HG03060 (cell line): ENCODE results near the gene KLHL22.
"Not testable (repeated sequence)": the region's sequence is repeated elsewhere in the genome, so short reads cannot be mapped to it uniquely, and the experiment has no call there.

Source experiments
- ATAC-seq: cut with Tn5 transposase; IDR thresholded peaks from one replicate; pipeline ENCODE4 v1.9.1; 2021; ENCODE audit warnings: low read depth, moderate number of reproducible peaks; ENCODE audit not compliant: unreplicated experiment

Gene KLHL22

DNA sequence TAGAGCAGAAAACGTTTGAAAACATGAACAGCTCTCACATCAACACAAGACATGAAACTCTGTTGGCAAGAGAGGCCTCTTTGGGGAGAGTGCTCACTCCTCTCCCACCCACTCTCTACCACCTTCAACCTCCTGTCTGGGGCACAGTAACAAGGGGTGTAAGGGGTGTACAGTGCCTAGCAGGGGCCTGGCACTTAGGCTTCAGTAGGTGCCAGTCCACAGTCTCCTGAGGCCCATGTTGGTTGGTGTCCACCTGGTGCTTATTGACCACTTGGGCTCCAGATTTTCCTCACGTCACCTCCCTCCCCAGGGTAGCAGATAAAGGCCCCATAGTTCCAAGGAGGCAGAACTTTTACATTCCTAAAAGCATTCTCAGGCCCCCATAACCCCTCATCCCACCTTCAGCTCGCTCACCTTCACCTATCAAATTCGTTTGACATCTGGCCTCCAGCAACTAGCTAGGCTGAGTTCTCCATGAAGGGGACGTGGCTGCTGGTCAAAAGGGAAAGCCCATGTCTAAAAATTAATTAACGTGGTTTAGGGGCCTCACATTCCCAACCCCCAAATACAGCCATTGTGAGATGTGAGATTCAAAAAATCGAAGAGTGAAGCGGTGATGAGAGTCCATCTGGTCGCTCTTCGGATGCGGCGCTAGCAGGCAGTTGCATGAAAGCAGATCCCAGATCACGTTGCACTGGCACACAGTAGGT, 11.1 kb upstream of the KLHL22 start:
- ATAC-seq, result no peak

DNA sequence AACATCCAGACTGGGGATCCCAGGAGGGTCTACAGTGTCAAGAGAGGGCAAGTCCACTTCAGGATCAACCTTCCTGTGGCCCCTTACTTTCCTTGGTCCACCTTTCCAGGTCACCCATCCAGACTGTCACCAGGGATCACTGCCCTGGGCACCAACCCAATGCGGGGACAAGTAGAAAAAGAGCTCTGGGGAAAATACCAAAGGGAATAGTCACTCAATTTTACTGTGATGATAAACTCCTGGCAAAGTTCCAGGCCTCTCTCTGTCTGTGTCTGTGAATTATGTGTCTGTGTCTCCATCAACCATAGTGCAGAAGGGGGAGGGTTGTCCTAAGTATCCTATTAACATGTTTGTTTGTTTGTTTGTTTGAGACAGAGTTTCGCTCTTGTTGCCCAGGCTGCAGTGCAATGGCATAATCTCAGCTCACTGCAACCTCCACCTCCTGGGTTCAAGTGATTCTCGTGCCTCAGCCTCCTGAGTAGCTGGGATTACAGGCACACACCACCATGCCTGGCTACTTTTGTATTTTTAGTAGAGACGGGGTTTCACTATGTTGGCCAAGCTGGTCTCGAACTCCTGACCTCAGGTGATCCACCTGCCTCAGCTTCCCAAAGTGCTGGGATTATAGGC, 8.8 kb upstream of the KLHL22 start:
- not testable (repeated sequence) for ATAC-seq

DNA sequence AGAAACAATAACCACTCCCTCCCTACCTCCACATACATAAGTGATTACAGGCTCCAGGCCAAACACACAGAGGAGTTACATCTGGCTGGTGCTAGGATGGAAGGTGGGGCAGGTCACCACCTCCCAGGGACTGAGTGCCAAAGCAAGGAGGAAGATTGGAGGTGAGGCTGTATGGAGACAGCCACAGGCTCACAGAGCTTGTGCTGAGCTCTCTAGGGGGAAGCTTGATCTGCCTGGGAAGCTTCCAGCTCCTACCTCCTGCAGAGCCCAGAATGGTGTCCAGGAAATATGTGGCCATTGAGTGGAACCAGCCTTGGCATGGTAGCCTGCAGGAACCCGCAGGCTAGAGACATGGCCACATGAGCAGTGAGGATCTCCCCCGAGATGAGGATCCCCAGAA, 8.2 kb upstream of the KLHL22 start:
- no peak for ATAC-seq

DNA sequence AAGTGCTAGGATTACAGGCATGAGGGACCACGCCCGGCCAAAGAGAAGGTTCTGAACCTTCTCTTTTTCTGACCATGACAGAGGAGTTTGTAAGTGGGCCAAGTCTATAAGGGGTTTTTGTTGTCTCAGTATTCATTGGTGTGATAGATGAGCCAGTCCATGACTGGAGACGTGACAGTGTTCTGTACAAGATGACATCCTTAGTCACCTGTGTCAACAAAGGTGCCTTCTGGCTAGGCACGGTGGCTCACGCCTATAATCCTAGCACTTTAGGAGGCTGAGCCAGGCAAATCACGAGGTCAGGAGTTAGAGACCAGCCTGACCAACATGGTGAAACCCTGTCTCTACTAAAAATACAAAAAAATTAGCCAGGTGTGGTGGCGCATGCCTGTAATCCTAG, 4.2 kb upstream of the KLHL22 start:
- ATAC-seq, result no peak

DNA sequence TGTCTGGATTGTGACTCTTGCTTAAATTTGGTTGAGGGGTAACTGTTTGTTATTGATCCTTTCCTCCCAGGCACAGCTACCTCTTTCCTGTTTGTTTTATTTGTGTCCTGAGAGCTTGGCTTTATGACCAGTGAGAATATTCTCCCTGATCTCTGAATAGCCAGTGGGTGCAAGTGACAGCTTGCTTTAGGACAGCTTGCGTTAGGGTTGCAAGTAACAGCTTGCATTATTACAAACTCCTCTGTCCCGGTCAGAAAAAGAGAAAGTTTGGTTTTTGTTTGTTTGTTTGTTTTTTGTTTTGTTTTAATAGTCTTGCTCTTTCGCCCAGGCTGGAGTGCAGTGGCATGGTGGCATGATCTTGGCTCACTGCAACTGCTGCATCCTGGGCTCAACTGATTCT, 3.3 kb upstream of the KLHL22 start:
- ATAC-seq, result no peak

DNA sequence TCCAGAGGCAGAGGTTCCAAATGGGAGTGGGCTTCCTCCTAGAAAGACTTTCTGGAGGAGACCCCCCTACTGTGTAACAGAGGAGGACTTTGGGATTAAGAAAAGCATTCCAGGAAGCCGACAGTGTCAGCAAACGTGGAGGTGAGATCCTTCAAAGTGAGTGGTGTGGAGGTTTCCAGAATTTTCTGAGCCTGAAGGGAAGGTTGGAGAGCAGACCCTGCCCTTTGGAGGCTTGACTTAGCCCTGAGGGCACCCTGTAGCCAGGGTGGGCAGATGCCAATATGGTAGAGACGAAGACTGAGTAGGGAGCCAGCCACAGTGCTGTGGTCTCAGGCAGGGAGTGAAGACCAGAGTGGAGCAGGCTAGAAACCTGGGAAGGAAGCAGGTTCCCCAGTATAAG, 1.8 kb upstream of the KLHL22 start:
- no peak for ATAC-seq

DNA sequence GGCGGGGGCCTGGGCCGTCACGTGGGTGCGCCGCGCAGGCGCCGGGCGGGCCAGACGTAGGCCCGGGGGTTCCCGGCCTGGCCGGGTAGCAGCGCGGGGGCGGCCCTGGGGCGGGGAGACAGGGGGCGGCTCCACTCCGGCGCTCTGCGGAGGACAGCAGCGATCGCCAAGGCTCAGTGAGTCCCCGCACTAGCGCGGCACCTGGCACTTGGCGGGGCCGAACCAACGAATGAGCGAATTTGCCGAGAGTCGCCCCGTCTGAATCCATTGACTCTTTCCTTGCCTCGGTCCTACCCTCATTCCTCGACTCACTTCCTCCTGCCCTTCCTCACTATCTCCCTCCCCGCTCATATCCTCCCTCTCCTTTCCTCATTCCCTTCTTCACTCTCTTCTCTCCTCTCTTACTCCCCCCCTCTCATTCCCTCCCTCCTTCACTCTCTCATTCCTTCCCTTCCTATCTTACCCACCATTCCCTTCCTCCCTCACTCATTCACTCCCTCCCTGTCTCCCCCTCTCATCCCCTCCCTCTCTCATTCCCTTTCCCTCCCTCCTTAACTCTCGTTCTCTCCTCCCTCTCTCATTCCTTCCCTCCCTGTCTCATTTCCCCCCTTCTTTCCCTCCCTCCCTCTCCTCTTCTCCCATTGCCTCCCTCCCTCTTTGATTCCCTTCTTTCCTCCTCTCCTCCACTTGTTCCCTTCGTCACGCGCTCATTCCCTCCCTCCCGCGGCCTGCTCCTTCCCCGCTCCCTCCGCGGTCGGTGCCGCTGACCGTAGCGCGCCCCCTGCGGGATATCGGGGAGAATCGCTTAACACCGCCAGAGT, 476 bp upstream of the KLHL22 start:
- peak; percentile 38 for ATAC-seq

DNA sequence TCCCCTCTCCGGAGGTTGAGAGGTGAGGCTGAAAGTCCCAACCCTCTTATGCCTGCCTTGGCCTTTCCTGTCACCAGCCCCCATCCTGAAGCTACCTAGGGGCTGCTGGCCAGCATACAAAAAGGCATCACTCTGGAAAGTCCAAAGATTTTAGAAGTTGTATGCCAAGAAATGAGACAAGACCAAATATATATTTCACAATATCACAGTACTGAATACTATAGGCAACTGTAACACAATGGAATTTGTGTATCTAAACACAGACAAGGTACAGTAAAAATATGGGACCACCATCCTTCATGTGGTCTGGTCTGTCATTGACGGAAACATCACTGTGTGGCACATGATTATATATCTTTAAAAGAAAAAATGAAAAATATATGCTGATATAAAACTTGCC, 4.2 kb downstream of the KLHL22 start:
- no peak for ATAC-seq

DNA sequence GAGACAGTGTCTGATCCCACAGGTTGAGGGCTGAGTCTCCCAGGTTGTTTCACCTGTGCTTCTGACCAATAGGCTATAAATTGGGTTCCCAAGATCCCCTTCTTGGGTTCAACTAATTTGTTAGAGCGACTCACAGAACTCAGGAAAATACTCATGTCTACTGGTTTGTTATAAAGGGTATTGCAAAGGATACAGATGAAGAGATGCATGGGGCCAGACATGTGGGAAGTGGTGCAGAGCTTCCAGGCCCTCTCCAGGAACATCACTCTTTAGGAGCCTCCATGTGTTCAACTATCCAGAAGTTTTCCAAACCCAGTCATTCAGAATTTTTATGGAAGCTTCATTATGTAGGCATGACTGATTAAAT, 4.7 kb downstream of the KLHL22 start:
- ATAC-seq, result no peak

DNA sequence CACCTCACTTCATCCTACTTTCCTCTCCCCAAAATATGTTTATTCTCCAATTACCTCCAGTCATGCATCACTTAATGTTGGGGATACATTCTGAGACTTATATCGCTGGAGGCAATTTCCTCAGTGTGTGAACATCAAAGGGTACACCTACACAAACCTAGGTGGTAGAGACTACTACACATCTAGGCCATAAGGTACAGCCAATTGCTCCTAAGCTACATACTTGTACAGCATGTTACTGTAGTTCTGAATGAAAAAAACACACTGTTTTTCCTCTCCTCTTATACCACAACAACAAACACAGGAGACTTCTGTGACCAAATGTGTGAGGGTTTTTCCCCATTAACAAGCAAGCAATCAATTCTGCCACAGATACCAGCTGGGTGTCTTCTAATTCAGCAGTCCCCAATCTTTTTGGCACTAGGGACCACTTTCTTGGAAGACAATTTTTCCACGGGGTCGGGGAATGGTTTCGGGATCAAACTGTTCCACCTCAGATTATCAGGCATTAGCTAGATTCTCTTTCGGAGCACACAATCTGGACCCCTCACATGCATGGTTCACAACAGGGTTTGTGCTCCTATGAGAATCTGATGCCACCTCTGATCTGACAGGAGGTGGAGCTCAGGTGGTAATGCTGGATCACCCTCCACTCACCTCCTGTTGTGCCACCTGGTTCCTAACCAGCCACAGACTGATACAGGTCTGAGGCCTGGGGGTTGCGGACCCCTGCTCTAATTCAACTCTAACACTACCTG, 5.2 kb downstream of the KLHL22 start:
- no peak for ATAC-seq

DNA sequence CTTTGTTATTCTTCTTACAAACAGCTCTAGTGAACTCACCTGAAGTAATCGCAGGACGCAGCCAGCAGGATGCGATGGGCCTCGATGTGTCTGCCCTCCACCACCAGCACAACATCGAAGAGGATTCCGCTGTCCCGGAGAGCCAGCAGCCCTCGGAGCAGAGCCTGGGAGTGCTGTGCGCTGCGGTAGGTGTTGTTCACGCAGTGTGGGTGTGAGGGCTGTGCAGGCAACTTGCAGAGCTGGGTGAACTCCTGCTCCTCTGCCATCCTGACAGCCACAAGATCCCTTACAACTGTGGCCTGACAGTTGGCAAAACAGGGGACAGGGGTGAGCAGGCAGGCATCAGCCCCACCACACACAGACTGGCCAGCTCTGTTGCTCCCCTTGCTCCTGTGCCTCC, 6.6 kb downstream of the KLHL22 start:
- no peak for ATAC-seq

DNA sequence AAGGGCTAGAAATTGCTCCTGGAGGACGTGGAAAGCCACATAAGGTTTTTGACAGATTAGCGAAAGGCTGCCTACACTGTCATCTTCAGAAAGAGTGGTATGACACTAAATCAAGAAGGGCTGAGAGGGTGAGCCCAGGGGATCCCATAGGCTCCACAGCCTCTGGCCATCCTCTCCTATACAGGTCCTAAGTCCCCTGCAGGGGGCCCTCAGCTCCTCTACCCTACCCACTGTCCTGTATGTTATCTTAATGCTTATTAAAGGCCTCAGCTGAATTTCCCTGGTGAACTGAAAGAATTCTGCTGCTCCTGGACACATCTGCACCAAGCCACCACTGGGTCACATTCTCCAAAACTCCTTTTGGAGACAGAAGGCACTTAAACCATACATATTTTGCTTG, 7.9 kb downstream of the KLHL22 start:
- ATAC-seq, result no peak

DNA sequence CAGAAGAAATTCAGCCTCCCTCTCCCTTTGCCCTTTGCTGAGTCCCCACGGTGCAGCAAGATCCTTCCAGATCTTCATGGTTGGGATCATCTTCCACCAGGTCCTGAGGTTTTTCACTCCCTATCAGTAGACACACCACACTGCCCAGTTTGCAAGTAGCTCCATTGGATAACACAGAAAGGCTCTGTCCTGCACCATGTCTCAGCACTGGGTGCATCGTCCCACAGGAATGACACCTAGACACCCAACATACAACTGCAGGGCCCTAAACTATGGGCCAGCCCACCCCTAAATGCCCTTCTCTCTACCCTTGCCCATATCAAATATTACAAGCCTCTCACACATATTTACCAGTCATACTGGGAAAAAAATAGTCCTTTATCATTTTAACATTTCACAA, 9.4 kb downstream of the KLHL22 start:
- no peak for ATAC-seq

DNA sequence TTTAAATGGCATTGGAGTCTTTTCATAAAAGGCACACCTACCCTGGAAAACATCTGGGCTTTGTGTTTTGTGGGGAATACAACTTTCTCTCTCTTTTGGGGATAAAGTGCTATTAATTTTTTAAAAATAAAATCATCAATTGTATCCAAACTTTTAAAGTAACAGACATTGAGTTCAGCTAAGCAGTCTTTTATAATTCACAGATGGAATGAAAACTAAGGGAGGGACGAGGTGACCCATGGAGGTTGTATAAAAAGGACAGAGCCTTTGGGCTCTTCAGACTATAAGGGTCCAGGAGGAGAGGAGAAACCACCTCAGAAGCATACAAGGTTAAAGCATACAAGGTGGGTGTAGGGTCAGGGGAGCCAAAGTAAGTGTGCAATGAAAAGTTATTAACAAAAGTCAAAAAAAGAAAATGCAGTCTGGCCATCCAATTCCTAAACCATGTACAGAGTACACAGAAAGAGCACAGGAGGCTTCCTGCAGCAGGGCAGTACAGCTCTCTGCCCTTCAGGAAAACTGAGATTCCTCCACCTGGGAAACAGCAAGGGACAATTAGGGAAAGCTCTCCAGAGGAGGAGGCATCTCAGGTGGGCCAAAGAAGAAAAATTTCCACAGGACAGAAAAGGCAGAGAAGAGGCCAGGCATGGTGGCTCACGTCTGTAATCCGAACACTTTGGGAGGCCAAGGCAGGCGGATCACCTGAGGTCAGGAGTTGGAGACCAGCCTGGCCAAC, 10.5 kb downstream of the KLHL22 start:
- no peak for ATAC-seq

DNA sequence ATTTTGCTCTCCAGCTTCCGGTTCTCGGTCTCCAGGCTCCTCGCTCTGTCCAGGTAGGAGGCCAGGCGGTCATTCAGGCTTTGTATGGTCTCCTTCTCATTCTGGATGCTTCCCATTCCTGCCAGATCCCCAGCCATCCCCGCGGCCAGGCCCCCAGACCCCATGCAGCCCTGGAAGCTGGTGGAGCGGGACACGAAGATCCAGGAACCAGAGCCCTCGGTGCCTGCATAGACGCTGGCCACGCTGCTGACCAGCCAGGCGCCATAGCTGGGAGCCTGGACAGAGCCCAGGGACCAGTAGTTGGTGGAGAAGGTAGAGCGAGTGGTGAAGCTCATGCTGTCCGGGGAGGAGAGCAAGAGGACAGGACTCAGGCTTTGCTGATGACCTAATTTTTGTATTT, 11.8 kb downstream of the KLHL22 start:
- ATAC-seq, result no peak

DNA sequence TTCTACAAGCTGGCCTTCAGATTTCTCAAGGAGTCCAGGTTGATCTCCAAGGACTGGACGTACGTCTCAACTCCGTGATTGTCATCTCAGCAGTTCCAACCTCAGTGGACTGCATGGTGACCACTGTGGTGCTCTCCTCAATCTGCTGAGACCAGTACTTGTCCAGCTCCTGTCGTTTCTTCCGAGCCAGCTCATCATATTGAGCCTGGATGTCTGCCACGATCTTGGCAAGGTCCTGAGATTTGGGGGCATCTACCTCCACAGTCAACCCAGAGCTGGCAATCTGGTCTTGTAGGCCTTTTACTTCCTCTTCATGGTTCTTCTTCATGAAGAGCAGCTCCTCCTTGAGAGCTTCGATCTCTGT, 12.5 kb downstream of the KLHL22 start:
- ATAC-seq, result not testable (repeated sequence)

DNA sequence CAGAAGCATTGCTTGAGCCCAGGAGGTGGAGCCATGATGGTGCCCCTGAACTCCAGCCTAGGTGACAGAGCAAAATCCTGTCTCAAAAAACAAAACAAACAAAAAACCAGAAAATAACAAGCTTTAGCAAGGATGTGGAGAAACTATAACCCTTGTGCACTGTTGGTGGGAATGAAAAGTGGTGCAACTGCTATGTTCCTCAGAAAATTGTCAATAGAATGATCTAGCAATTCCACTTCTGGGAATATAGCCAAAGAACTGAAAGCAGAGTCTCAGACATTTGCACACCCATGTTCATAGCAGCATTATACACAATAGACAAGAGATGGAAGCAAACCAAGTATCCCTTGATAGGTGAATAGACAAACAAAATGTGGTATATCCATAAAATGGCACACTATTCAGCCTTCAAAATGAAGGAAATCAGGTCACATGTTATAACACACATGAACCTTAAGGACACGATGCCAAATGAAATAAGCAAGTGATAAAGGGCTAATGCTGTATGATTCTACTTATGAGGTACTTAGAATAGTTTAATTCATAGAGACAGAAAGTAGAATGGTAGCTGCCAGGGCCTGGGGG, 15.9 kb downstream of the KLHL22 start:
- no peak for ATAC-seq

DNA sequence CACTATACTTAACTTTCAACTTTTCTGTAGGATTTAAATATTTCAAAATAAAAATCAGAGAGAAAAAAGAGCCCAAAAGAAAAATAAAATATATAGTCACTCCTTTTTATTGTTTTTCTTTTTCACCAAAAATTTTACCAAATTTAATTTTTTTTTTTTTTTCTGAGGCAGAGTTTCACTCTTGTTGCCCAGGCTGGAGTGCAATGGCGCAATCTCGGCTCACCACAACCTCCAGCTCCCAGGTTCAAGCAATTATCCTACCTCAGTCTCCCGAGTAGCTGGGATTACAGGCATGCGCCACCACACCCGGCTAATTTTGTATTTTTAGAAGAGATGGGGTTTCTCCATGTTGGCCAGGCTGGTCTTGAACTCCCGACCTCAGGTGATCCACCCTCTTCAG, 17.5 kb downstream of the KLHL22 start:
- ATAC-seq, result not testable (repeated sequence)

DNA sequence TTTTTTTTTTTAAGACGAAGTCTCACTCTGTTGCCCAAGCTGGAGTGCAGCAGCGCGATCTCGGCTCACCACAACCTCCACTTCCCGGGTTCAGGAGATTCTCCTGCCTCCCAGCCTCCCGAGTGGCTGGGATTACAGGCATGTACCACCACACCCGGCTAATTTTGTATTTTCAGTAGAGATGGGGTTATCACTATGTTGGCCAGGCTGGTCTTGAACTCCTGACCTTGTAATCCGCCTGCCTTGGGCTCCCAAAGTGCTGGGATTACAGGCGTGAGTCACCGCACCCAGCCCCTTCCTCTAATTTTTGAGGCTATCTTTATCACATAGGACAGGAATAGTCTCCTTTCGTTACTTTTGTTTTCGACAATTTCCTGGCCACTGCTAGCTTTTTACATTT, 20.0 kb downstream of the KLHL22 start:
- ATAC-seq, result not testable (repeated sequence)

DNA sequence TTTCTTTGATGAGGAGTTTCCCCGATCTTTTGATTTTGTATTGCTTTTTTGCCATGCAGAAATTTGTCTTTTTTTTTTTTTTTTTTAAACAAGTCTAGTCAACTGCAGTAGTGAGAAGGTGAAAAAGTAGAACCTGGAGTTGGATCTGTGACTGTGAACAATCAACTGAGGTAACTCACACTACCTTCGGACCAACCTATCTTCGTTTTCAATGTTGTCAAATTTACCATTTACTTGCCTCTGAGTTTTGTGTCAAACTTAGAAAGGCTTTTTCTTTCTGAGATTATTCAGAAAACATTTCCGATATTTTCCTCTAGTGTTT, 20.5 kb downstream of the KLHL22 start:
- ATAC-seq, result no peak
